DOHH2 (cell line): Measurements from ENCODE around the gene PRDM15.

Source experiments
- H3F3A ChIP-seq: fragments of 200-600 bp; sonication (generic), shearing (Covaris generic); 2 replicates; pipeline ENCODE4 v1.6.0; 2016; ENCODE audit warnings: antibody characterized with exemption, mild to moderate bottlenecking; ENCODE audit not compliant: control insufficient read depth, insufficient read depth
- H3K27ac ChIP-seq: fragments of 200-600 bp; sonication (generic); 2 replicates; pipeline ENCODE4 v1.5.1; 2014; ENCODE audit warnings: low read depth, mild to moderate bottlenecking, low read length, moderate library complexity
- H3K27me3 ChIP-seq: fragments of 200-600 bp; sonication (generic); 2 replicates; pipeline ENCODE4 v1.6.1; 2014; ENCODE audit warnings: mild to moderate bottlenecking, low read length, mixed read lengths; ENCODE audit not compliant: control insufficient read depth
- H3K36me3 ChIP-seq: fragments of 200-600 bp; sonication (generic); 2 replicates; pipeline ENCODE4 v1.6.1; 2014; ENCODE audit warnings: mild to moderate bottlenecking, low read length, moderate library complexity, mixed read lengths; ENCODE audit not compliant: control insufficient read depth
- H3K4me1 ChIP-seq: fragments of 200-600 bp; sonication (generic); 2 replicates; pipeline ENCODE4 v1.6.1; 2014; ENCODE audit warnings: mild to moderate bottlenecking, low read length, mixed read lengths; ENCODE audit not compliant: control insufficient read depth
- H3K4me2 ChIP-seq: fragments of 200-600 bp; sonication (generic); 2 replicates; pipeline ENCODE4 v1.6.0; 2014; ENCODE audit warnings: mild to moderate bottlenecking, low read length, moderate library complexity
- H3K4me3 ChIP-seq: fragments of 200-600 bp; sonication (generic); 2 replicates; pipeline ENCODE4 v1.5.1; 2014; ENCODE audit warnings: mild to moderate bottlenecking, low read length, mixed read lengths
- H3K79me2 ChIP-seq: fragments of 200-600 bp; sonication (generic); 2 replicates; pipeline ENCODE4 v1.6.1; 2014; ENCODE audit warnings: mild to moderate bottlenecking, low read length, mixed read lengths; ENCODE audit not compliant: control insufficient read depth
- H3K9me2 ChIP-seq: fragments of 200-600 bp; sonication (generic); replicated peaks from 2 replicates; pipeline ENCODE4 v1.6.1; 2014; ENCODE audit warnings: mild to moderate bottlenecking, low read length, mixed read lengths; ENCODE audit not compliant: control insufficient read depth
- H3K9me3 ChIP-seq: fragments of 200-600 bp; sonication (generic); 2 replicates; pipeline ENCODE4 v1.6.1; 2014; ENCODE audit warnings: antibody characterized with exemption, low read length, mixed read lengths; ENCODE audit not compliant: control insufficient read depth, insufficient read depth
- H4K20me1 ChIP-seq: fragments of 200-600 bp; sonication (generic); 2 replicates; pipeline ENCODE4 v1.6.0; 2014; ENCODE audit warnings: low read depth, mild to moderate bottlenecking, antibody characterized with exemption, low read length, moderate library complexity; ENCODE audit not compliant: control insufficient read depth, insufficient read depth
- EZH2phosphoT487 ChIP-seq: fragments of 200-600 bp; sonication (generic); IDR thresholded peaks from 2 replicates; pipeline ENCODE4 v1.6.1; 2017; ENCODE audit warnings: borderline replicate concordance, mild to moderate bottlenecking, antibody characterized with exemption, low read length, moderate library complexity, mixed read lengths
- TF ChIP-seq, protein P1 (sequence below): fragments of 200-600 bp; sonication (generic); IDR thresholded peaks from one replicate; pipeline ENCODE4 v1.5.1; 2014; ENCODE audit warnings: antibody characterized with exemption, mild to moderate bottlenecking, low read depth, low read length; ENCODE audit not compliant: poor library complexity, severe bottlenecking

Gene PRDM15

DNA sequence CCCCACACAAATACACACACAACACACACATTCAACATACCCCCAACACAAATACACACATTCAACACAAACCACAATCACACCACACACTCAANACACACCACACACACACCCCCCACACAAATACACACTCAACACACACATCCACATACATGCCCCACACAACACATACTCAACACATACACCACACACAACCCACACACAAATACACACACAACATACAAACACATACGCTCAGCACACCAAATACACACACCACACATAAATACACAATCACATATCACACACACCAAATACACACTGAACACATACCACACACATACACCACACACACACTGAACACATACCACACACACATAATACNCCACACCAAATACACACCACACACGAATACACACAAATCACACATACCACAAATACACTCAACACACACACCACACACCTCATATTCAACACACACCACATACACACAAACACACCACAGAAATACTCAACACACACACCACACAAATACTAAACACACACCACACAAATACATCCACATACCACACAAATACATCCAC lies 48.9 kb downstream of the PRDM15 start:
- H4K20me1 ChIP-seq = peaks cover 23% of the 10 kb centered on the region; the same call in 1 of the 2 replicates
- peak overlapping the region; percentile 94; the same call in 1 of the 2 replicates for H3K4me2 ChIP-seq
- no peaks in the 10 kb centered on the region for H3K27me3 ChIP-seq
- peaks cover 26% of the 10 kb centered on the region for H3F3A ChIP-seq
- H3K4me1 ChIP-seq = peaks cover 82% of the 10 kb centered on the region
- H3K4me3 ChIP-seq = peak overlapping the region; percentile 2; the same call in 1 of the 2 replicates
- peaks cover 86% of the 10 kb centered on the region for H3K79me2 ChIP-seq
- H3K9me3 ChIP-seq = no peaks in the 10 kb centered on the region
- H3K36me3 ChIP-seq = peaks cover 97% of the 10 kb centered on the region
- H3K27ac ChIP-seq = 0 out of 2 replicates have a peak overlapping the region, but pooled peaks have one; percentile 0
- no peaks in the 10 kb centered on the region for H3K9me2 ChIP-seq
- TF ChIP-seq, protein P1, sequence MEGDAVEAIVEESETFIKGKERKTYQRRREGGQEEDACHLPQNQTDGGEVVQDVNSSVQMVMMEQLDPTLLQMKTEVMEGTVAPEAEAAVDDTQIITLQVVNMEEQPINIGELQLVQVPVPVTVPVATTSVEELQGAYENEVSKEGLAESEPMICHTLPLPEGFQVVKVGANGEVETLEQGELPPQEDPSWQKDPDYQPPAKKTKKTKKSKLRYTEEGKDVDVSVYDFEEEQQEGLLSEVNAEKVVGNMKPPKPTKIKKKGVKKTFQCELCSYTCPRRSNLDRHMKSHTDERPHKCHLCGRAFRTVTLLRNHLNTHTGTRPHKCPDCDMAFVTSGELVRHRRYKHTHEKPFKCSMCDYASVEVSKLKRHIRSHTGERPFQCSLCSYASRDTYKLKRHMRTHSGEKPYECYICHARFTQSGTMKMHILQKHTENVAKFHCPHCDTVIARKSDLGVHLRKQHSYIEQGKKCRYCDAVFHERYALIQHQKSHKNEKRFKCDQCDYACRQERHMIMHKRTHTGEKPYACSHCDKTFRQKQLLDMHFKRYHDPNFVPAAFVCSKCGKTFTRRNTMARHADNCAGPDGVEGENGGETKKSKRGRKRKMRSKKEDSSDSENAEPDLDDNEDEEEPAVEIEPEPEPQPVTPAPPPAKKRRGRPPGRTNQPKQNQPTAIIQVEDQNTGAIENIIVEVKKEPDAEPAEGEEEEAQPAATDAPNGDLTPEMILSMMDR = no peak
- no peak for TF ChIP-seq EZH2phosphoT487

- H3K4me3 ChIP-seq = no peak overlapping the region
- H3K4me1 ChIP-seq = peaks cover 82% of the 10 kb centered on the region
- peaks cover 23% of the 10 kb centered on the region; the same call in 1 of the 2 replicates for H4K20me1 ChIP-seq
- 0 out of 2 replicates have a peak overlapping the region, but pooled peaks have one; percentile 0 for H3K27ac ChIP-seq
- H3F3A ChIP-seq = peaks cover 17% of the 10 kb centered on the region
- no peaks in the 10 kb centered on the region for H3K9me2 ChIP-seq
- no peak for TF ChIP-seq EZH2phosphoT487
- TF ChIP-seq, protein P1 = no peak
- peaks cover 97% of the 10 kb centered on the region for H3K36me3 ChIP-seq
- H3K27me3 ChIP-seq = no peaks in the 10 kb centered on the region
- no peaks in the 10 kb centered on the region for H3K9me3 ChIP-seq
- H3K4me2 ChIP-seq = 0 out of 2 replicates have a peak overlapping the region, but pooled peaks have one; percentile 0
- H3K79me2 ChIP-seq = peaks cover 76% of the 10 kb centered on the region
These were observed 50.2 kb downstream of the PRDM15 start for GRCh38 chr21:41828884-41829360.

DNA sequence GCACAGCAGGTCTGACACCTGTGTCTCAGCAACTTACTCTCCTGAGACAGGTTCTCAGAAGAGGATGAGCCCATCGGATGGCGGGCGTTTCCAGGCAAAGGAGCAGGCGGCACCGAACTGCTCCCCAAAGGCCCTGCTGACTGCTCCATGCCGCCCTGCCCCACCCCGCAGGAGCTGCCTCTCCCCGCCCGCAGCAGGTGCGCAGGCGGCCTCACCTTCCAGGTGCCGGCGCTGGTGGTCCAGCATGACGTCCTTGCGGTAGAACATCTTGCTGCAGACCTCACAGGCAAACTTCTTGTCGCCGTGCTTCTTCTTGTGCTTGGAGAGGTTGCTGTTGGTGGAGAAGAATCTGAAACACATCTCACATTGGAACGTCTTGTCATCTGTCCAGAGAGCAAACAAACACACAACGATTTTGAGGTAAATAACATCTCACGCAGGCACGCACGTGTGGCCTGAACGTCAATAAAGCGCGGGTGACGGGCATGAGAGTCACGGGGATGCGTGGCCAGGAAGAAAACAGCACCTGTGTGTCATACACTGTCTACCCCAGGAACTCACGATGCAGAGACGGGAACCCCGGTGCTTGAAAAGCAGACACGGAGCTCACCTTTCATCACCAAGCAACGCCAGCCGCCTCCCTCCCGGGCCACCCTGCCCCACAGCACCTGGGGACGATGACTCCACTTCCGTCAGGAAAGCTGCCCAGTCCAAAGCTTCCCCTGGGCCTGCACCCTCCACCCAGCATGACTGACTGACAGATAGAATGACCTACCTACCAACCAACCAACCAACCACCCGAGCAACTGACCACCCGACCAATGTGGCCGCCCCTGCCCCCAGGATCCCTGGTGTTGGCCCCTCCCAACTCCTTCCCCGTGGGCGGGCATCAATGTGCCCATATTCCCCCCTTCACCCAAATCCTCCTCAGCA lies 50.9 kb downstream of the PRDM15 start:
- Histone ChIP-seq H3K4me3 (no peak overlapping the region), H4K20me1 (peaks cover 23% of the 10 kb centered on the region; the same call in 1 of the 2 replicates), H3K4me2 (no peak overlapping the region), H3K9me2 (no peaks in the 10 kb centered on the region), H3K79me2 (peaks cover 70% of the 10 kb centered on the region), H3K27me3 (no peaks in the 10 kb centered on the region), H3K36me3 (peaks cover 98% of the 10 kb centered on the region), H3K9me3 (no peaks in the 10 kb centered on the region), H3F3A (peaks cover 14% of the 10 kb centered on the region), H3K27ac (no peak overlapping the region), H3K4me1 (peaks cover 82% of the 10 kb centered on the region)
- TF ChIP-seq, protein P1 = no peak
- no peak for TF ChIP-seq EZH2phosphoT487
